ENCODE data around the gene SLIT3.

DNA sequence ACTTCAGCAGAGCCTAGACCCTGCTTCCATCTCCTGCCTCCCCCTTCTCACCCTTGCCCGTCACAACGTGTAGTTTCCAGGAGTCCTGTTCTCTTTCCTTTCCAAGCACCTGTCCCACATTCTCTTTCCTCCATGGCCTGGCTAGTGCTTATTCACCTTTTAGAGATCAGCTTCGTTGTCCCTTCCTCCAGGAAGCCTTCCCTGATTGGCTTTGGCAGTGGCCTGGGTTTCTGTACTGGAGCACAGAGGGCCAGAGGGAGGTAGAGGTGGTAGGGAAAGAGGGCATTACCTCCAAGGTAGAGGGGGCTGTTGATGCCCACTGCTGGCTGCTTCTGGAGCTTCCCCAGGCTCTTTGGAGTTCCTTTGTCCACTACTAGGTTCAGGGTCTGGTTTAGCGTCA, 628.1 kb downstream of the SLIT3 start:
- TF ChIP-seq EZH2 (IDR thresholded peaks at IDR 0.05; ENCODE audit: low read depth), result no peak
- TF ChIP-seq, protein P1, sequence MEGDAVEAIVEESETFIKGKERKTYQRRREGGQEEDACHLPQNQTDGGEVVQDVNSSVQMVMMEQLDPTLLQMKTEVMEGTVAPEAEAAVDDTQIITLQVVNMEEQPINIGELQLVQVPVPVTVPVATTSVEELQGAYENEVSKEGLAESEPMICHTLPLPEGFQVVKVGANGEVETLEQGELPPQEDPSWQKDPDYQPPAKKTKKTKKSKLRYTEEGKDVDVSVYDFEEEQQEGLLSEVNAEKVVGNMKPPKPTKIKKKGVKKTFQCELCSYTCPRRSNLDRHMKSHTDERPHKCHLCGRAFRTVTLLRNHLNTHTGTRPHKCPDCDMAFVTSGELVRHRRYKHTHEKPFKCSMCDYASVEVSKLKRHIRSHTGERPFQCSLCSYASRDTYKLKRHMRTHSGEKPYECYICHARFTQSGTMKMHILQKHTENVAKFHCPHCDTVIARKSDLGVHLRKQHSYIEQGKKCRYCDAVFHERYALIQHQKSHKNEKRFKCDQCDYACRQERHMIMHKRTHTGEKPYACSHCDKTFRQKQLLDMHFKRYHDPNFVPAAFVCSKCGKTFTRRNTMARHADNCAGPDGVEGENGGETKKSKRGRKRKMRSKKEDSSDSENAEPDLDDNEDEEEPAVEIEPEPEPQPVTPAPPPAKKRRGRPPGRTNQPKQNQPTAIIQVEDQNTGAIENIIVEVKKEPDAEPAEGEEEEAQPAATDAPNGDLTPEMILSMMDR (conservative IDR thresholded peaks at IDR 0.05), result no peak

Data from PC-9 (cell line).